Right lung (tissue), 5 donors: ENCODE measurements around the gene PRCP. TPM values are rescaled to one million over a fixed set of nuclear protein-coding genes. Genes with fewer than 3 reads are reported as not detected.

Source experiments
- DNase-seq, 2 donors: peaks; one replicate each; pipeline ENCODE4 v3.0.0-alpha.2; 2013
- polyA plus RNA-seq, 5 donors: library from polyadenylated mRNA; unstranded; fragments of 120-200 nt; gene quantifications; one replicate each; pipeline versions ENCODE4 v1.2.1 to v1.2.3, GENCODE V29; 2013; ENCODE audit warnings: inconsistent platforms in 1 of 5, low replicate concordance in 1 of 5; ENCODE audit not compliant: insufficient read length in 5 of 5, insufficient read depth in 1 of 5

Gene PRCP
- polyA plus RNA-seq, 5 donors: 220 to 261 (median 238) TPM

GRCh38 chr11:82791779-82792178 is 108.5 kb downstream of the PRCP start:
- DNase-seq: no peak

- no peak for DNase-seq
Measured at GRCh38 chr11:82790723-82791484, 109.3 kb downstream of the PRCP start.

- no peak for DNase-seq
Measured at GRCh38 chr11:82787981-82788380, 112.2 kb downstream of the PRCP start.

GRCh38 chr11:82786836-82787235 is 113.4 kb downstream of the PRCP start:
- DNase-seq: no peak

GRCh38 chr11:82786001-82786400 is 114.2 kb downstream of the PRCP start:
- no peak for DNase-seq

GRCh38 chr11:82782825-82783374 is 117.3 kb downstream of the PRCP start:
- no peak for DNase-seq

GRCh38 chr11:82778776-82779175 is 121.5 kb downstream of the PRCP start:
- no peak for DNase-seq

GRCh38 chr11:82776377-82776776 is 123.9 kb downstream of the PRCP start:
- DNase-seq: no peak

- no peak for DNase-seq
Measured at GRCh38 chr11:82775736-82776346, 124.4 kb downstream of the PRCP start.

GRCh38 chr11:82775218-82775617 is 125.0 kb downstream of the PRCP start:
- no peak for DNase-seq

Other genes with a start within 250 kb of the PRCP start
- under 1 TPM in 4 of 5 donors, not detected in 1; 0.09 to 0.17 (median 0.13) TPM for gene FAM181B, start 166.6 kb downstream of the PRCP start, polyA plus RNA-seq
- gene DDIAS, start 1.3 kb upstream of the PRCP start, polyA plus RNA-seq: 1 to 10 TPM; 3.3 to 9.0 (median 5.7) TPM
- 10 to 100 TPM in 4 of 5 donors, 1 to 10 TPM in 1; 8.4 to 16.1 (median 13.2) TPM for gene RAB30, start 171.5 kb upstream of the PRCP start, polyA plus RNA-seq